Colonic mucosa (tissue), 4 donors: Measurements from ENCODE around the gene PTPRE. TPM values are rescaled to one million over a fixed set of nuclear protein-coding genes. Genes with fewer than 3 reads are reported as not detected.
"Not testable (repeated sequence)": the region's sequence is repeated elsewhere in the genome, so short reads cannot be mapped to it uniquely, and the experiment has no call there.

Experiments
- DNase-seq: peaks from one replicate; pipeline ENCODE4 v3.0.0-alpha.2; 2020
- H3K27ac ChIP-seq: fragments of 200-600 bp; one replicate; pipeline ENCODE4 v1.8.0; 2021
- H3K27me3 ChIP-seq: fragments of 200-600 bp; one replicate; pipeline ENCODE4 v1.8.0; 2021
- H3K36me3 ChIP-seq: fragments of 200-600 bp; one replicate; pipeline ENCODE4 v1.8.0; 2021
- H3K4me1 ChIP-seq: fragments of 200-600 bp; one replicate; pipeline ENCODE4 v1.8.0; 2021; ENCODE audit warnings: mild to moderate bottlenecking
- H3K4me3 ChIP-seq: fragments of 200-600 bp; one replicate; pipeline ENCODE4 v1.8.0; 2021
- H3K9ac ChIP-seq, 2 donors: one replicate each; pipeline ENCODE4 v1.7.0; 2013; ENCODE audit warnings: control low read depth in 2 of 2, low read depth in 2 of 2, low read length in 2 of 2
- H3K9me3 ChIP-seq: fragments of 200-600 bp; one replicate; pipeline ENCODE4 v1.8.0; 2021
- CTCF ChIP-seq: fragments of 200-600 bp; IDR thresholded peaks from one replicate; pipeline ENCODE4 v1.8.0; 2022; ENCODE audit warnings: antibody characterized with exemption, mild to moderate bottlenecking
- intact Hi-C: fragments of 100-400 bp; cut with DNase I; formaldehyde crosslinking; loops from one replicate; pipeline ENCODE4 v1.14.1; 2022
- total RNA-seq, 2 donors: library from RNA; stranded (reverse); fragmentation: NEBNext Ultra II Directional in 1 of 2; extraction: Animal tissue kit (Norgen Biotek cat#: 25700) in 1 of 2; gene quantifications; one replicate each; pipeline ENCODE4 v1.2.1, GENCODE V29; 2021
- donor health status: healthy.
- donor health status: DM: no; HTN: no; CAD: no.
- donor health status: DM: no; HTN: no; CAD: no.

The PTPRE gene
- total RNA-seq, 2 donors from 2014 or later = 15.9 to 18.8 TPM

GRCh38 chr10:127984945-127985344 is 78.0 kb downstream of the PTPRE start:
- no peak for DNase-seq
- H3K4me1 ChIP-seq = peaks cover 6% of the 10 kb centered on the region
- intact Hi-C loops = no loop called here
- no peak overlapping the region for H3K27ac ChIP-seq
- no peak overlapping the region for H3K4me3 ChIP-seq
- no peak overlapping the region for H3K9ac ChIP-seq
- no peaks in the 10 kb centered on the region for H3K36me3 ChIP-seq
- H3K9me3 ChIP-seq = no peaks in the 10 kb centered on the region
- no peaks in the 10 kb centered on the region for H3K27me3 ChIP-seq
- no peak for TF ChIP-seq CTCF

- Histone ChIP-seq H3K36me3 (no peaks in the 10 kb centered on the region), H3K4me1 (peaks cover 6% of the 10 kb centered on the region), H3K27ac (no peak overlapping the region), H3K4me3 (no peak overlapping the region), H3K9me3 (no peaks in the 10 kb centered on the region), H3K9ac (no peak overlapping the region), H3K27me3 (no peaks in the 10 kb centered on the region)
- DNase-seq = no peak
- intact Hi-C loops = no loop called here
- no peak for TF ChIP-seq CTCF
Observed at GRCh38 chr10:127986531-127987466, 79.9 kb downstream of the PTPRE start.

GRCh38 chr10:127987467-127988380 is 80.8 kb downstream of the PTPRE start:
- H3K27me3 ChIP-seq = no peaks in the 10 kb centered on the region
- TF ChIP-seq CTCF = no peak
- no peak overlapping the region for H3K27ac ChIP-seq
- no peak overlapping the region for H3K9ac ChIP-seq
- no peaks in the 10 kb centered on the region for H3K36me3 ChIP-seq
- peaks cover 6% of the 10 kb centered on the region for H3K4me1 ChIP-seq
- no peak for DNase-seq
- H3K9me3 ChIP-seq = no peaks in the 10 kb centered on the region
- intact Hi-C loops = no loop called here
- no peak overlapping the region for H3K4me3 ChIP-seq

- Histone ChIP-seq H3K27me3 (no peaks in the 10 kb centered on the region), H3K4me1 (peaks cover 6% of the 10 kb centered on the region), H3K27ac (no peak overlapping the region), H3K9me3 (no peaks in the 10 kb centered on the region), H3K9ac (no peak overlapping the region), H3K36me3 (no peaks in the 10 kb centered on the region), H3K4me3 (no peak overlapping the region)
- DNase-seq = no peak
- intact Hi-C loops = no loop called here
- TF ChIP-seq CTCF = no peak
Observed at GRCh38 chr10:127989481-127990012, 82.6 kb downstream of the PTPRE start.

GRCh38 chr10:127990132-127990788 is 83.4 kb downstream of the PTPRE start:
- DNase-seq, intact Hi-C loops: not testable (repeated sequence)

More at GRCh38 chr10:127990132-127990788, 83.4 kb downstream of the PTPRE start:
- H3K36me3 ChIP-seq, H3K4me3 ChIP-seq, H3K9me3 ChIP-seq, H3K27ac ChIP-seq, H3K27me3 ChIP-seq, H3K9ac ChIP-seq, H3K4me1 ChIP-seq: not testable (repeated sequence)
